OCI-LY1 (cell line): ENCODE measurements around the gene CSGALNACT2.

Experiments used
- H2AFZ ChIP-seq: fragments of 200-600 bp; sonication (generic), shearing (Covaris generic); 2 replicates; pipeline ENCODE4 v1.6.0; 2014; ENCODE audit warnings: antibody characterized with exemption, mild to moderate bottlenecking, low read length
- H3F3A ChIP-seq: fragments of 200-600 bp; sonication (generic), shearing (Covaris generic); 2 replicates; pipeline ENCODE4 v1.6.0; 2014; ENCODE audit warnings: mild to moderate bottlenecking, antibody characterized with exemption, low read length, moderate library complexity; ENCODE audit not compliant: insufficient read depth
- H3K27ac ChIP-seq: fragments of 200-600 bp; sonication (generic); 2 replicates; pipeline ENCODE4 v1.5.1; 2014; ENCODE audit warnings: low read length, mixed run types, mild to moderate bottlenecking, low read depth; ENCODE audit not compliant: poor library complexity, severe bottlenecking
- H3K27me3 ChIP-seq: fragments of 200-600 bp; sonication (generic); 2 replicates; pipeline ENCODE4 v1.6.0; 2014; ENCODE audit warnings: antibody characterized with exemption, mild to moderate bottlenecking, low read length, moderate library complexity; ENCODE audit not compliant: insufficient read depth
- H3K36me3 ChIP-seq: fragments of 200-600 bp; sonication (generic); 2 replicates; pipeline ENCODE4 v1.6.1; 2014; ENCODE audit warnings: mild to moderate bottlenecking, antibody characterized with exemption, low read length, moderate library complexity, mixed read lengths; ENCODE audit not compliant: insufficient read depth
- H3K4me1 ChIP-seq: fragments of 200-600 bp; sonication (generic); 2 replicates; pipeline ENCODE4 v1.5.1; 2014; ENCODE audit warnings: mild to moderate bottlenecking, low read length, moderate library complexity; ENCODE audit not compliant: insufficient read depth, severe bottlenecking
- H3K4me2 ChIP-seq: fragments of 200-600 bp; sonication (generic), shearing (Covaris generic); 2 replicates; pipeline ENCODE4 v1.6.1; 2014; ENCODE audit warnings: low read length
- H3K4me3 ChIP-seq: fragments of 200-600 bp; sonication (generic); 2 replicates; pipeline ENCODE4 v1.5.1; 2014; ENCODE audit warnings: low read length, low read depth, mild to moderate bottlenecking, mixed read lengths; ENCODE audit not compliant: poor library complexity, severe bottlenecking
- H3K79me2 ChIP-seq: fragments of 200-600 bp; shearing (Covaris generic); 2 replicates; pipeline ENCODE4 v1.6.1; 2016; ENCODE audit warnings: mixed run types, low read length, mixed read lengths; ENCODE audit not compliant: insufficient read depth
- H3K9ac ChIP-seq: fragments of 200-600 bp; sonication (generic), shearing (Covaris generic); 2 replicates; pipeline ENCODE4 v1.6.1; 2014; ENCODE audit warnings: mild to moderate bottlenecking, low read length, mixed read lengths
- H3K9me2 ChIP-seq: fragments of 200-600 bp; sonication (generic), shearing (Covaris generic); 2 replicates; pipeline ENCODE4 v1.6.1; 2014; ENCODE audit warnings: low read depth, mild to moderate bottlenecking, low read length, mixed read lengths
- H3K9me3 ChIP-seq: fragments of 200-600 bp; shearing (Covaris generic); 2 replicates; pipeline ENCODE4 v1.6.1; 2014; ENCODE audit warnings: low read length, mixed read lengths
- H4K20me1 ChIP-seq: fragments of 200-600 bp; sonication (generic), shearing (Covaris generic); 2 replicates; pipeline ENCODE4 v1.6.0; 2016; ENCODE audit warnings: mild to moderate bottlenecking, low read length; ENCODE audit not compliant: insufficient read depth
- CTCF ChIP-seq: fragments of 200-600 bp; sonication (generic), shearing (Covaris generic); IDR thresholded peaks from 2 replicates; pipeline ENCODE4 v1.5.1; 2017; ENCODE audit warnings: mild to moderate bottlenecking, antibody characterized with exemption, low read length, moderate library complexity, mixed read lengths
- EZH2 ChIP-seq: fragments of 200-600 bp; sonication (generic), shearing (Covaris generic); IDR thresholded peaks from 2 replicates; pipeline ENCODE4 v1.8.0; 2017; ENCODE audit warnings: borderline replicate concordance, mixed run types, mild to moderate bottlenecking, antibody characterized with exemption, low read length, moderate library complexity, mixed read lengths

Gene CSGALNACT2

GRCh38 chr10:43214956-43215561 lies 76.8 kb downstream of the CSGALNACT2 start:
- no peaks in the 10 kb centered on the region for H3K9me3 ChIP-seq
- H4K20me1 ChIP-seq = no peaks in the 10 kb centered on the region
- no peaks in the 10 kb centered on the region for H3K9me2 ChIP-seq
- no peaks in the 10 kb centered on the region for H3F3A ChIP-seq
- no peaks in the 10 kb centered on the region for H3K79me2 ChIP-seq
- H3K27ac ChIP-seq = no peak overlapping the region
- no peak overlapping the region for H3K4me2 ChIP-seq
- no peaks in the 10 kb centered on the region for H3K36me3 ChIP-seq
- H3K9ac ChIP-seq = no peak overlapping the region
- no peak overlapping the region for H2AFZ ChIP-seq
- peaks cover 7% of the 10 kb centered on the region; the same call in 1 of the 2 replicates for H3K27me3 ChIP-seq
- no peak for TF ChIP-seq CTCF
- TF ChIP-seq EZH2 = no peak
- H3K4me1 ChIP-seq = no peaks in the 10 kb centered on the region
- H3K4me3 ChIP-seq = no peak overlapping the region

GRCh38 chr10:43215758-43216455 lies 77.7 kb downstream of the CSGALNACT2 start:
- TF ChIP-seq EZH2 (no peak), CTCF (no peak)
- Histone ChIP-seq H3K4me2 (no peak overlapping the region), H3F3A (no peaks in the 10 kb centered on the region)

GRCh38 chr10:43216931-43217562 lies 78.8 kb downstream of the CSGALNACT2 start:
- TF ChIP-seq CTCF (no peak), EZH2 (no peak)
- Histone ChIP-seq H3K9ac (no peak overlapping the region), H3K9me3 (no peaks in the 10 kb centered on the region), H3K4me2 (no peak overlapping the region), H3K4me3 (no peak overlapping the region), H3K27ac (no peak overlapping the region), H3K4me1 (no peaks in the 10 kb centered on the region), H2AFZ (no peak overlapping the region), H3K27me3 (peaks cover 7% of the 10 kb centered on the region; the same call in 1 of the 2 replicates), H4K20me1 (no peaks in the 10 kb centered on the region), H3F3A (no peaks in the 10 kb centered on the region), H3K36me3 (no peaks in the 10 kb centered on the region), H3K9me2 (no peaks in the 10 kb centered on the region), H3K79me2 (no peaks in the 10 kb centered on the region)

More at GRCh38 chr10:43215758-43216455, 77.7 kb downstream of the CSGALNACT2 start:
- no peaks in the 10 kb centered on the region for H4K20me1 ChIP-seq
- H2AFZ ChIP-seq = no peak overlapping the region
- no peak overlapping the region for H3K9ac ChIP-seq
- H3K27me3 ChIP-seq = peaks cover 7% of the 10 kb centered on the region; the same call in 1 of the 2 replicates
- no peak overlapping the region for H3K4me3 ChIP-seq
- no peaks in the 10 kb centered on the region for H3K79me2 ChIP-seq
- no peaks in the 10 kb centered on the region for H3K9me3 ChIP-seq
- H3K9me2 ChIP-seq = no peaks in the 10 kb centered on the region
- no peaks in the 10 kb centered on the region for H3K36me3 ChIP-seq
- H3K4me1 ChIP-seq = no peaks in the 10 kb centered on the region
- no peak overlapping the region for H3K27ac ChIP-seq
